Fibroblast of pulmonary artery (primary cell): ENCODE data around the gene DDX60.

Source experiments
- DNase-seq: peaks from one replicate; pipeline ENCODE4 v3.0.0-alpha.2; 2010; ENCODE audit warnings: low read depth
- H3K4me3 ChIP-seq: replicated peaks from 2 replicates; pipeline ENCODE4 v1.5.1; 2011; ENCODE audit warnings: low read depth, mild to moderate bottlenecking, control low read depth, low read length, moderate library complexity
- TF ChIP-seq, protein P1 (sequence below): IDR thresholded peaks from 2 replicates; pipeline ENCODE4 v1.5.1; 2011; ENCODE audit warnings: mild to moderate bottlenecking, control low read depth, low read length, inconsistent platforms; ENCODE audit errors: missing control alignments

Gene DDX60

GRCh38 chr4:168273838-168274237 is 44.7 kb downstream of the DDX60 start:
- no peak for DNase-seq
- TF ChIP-seq, protein P1, sequence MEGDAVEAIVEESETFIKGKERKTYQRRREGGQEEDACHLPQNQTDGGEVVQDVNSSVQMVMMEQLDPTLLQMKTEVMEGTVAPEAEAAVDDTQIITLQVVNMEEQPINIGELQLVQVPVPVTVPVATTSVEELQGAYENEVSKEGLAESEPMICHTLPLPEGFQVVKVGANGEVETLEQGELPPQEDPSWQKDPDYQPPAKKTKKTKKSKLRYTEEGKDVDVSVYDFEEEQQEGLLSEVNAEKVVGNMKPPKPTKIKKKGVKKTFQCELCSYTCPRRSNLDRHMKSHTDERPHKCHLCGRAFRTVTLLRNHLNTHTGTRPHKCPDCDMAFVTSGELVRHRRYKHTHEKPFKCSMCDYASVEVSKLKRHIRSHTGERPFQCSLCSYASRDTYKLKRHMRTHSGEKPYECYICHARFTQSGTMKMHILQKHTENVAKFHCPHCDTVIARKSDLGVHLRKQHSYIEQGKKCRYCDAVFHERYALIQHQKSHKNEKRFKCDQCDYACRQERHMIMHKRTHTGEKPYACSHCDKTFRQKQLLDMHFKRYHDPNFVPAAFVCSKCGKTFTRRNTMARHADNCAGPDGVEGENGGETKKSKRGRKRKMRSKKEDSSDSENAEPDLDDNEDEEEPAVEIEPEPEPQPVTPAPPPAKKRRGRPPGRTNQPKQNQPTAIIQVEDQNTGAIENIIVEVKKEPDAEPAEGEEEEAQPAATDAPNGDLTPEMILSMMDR, result no peak
- no peak overlapping the region for H3K4me3 ChIP-seq

DNA sequence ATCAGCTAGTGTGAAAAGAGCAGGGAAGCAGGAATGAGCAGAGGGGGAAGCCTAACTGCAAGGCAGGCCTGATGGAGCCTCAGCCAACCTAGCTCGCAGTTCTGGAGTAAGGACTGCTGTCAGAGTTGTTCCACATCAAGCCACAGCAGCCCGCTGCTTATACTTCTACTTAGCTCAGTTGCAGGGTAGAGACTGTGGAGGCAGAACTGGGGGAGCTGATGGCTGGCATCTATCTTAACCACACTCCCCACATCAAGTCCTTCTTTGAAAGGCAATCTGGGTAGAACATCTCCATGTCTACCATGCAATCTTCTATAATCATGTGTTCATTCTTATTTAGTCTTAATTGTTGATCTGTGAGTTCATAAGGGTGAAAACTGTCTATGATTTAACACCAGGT is 46.1 kb downstream of the DDX60 start:
- H3K4me3 ChIP-seq, result no peak overlapping the region
- TF ChIP-seq, protein P1, result no peak

DNA sequence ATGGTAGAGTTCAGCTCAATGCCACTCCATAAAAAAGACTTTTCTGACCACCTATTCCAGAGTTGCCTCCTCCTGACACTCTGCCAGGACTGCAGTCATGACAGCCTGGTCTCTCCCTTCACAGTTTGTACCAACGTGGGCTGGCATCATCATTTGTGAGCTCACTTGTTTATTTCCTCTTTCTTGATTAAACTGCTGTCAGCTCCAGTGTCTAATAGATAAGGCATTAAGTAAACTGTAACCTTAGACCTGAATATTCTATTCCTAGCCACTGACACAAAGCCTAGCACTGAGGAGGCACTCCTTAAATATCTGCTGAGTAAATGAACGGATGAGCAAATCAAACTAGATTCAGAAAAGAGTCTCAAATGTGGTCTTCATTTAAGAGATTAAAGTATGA is 48.7 kb downstream of the DDX60 start:
- no peak for DNase-seq
- H3K4me3 ChIP-seq, result no peak overlapping the region
- TF ChIP-seq, protein P1, result no peak

More for the DNA sequence above, 46.1 kb downstream of the DDX60 start:
- DNase-seq, result no peak

- DNase-seq, result no peak
- no peak overlapping the region for H3K4me3 ChIP-seq
- TF ChIP-seq, protein P1, result no peak
Observed at GRCh38 chr4:168265327-168265726, 53.2 kb downstream of the DDX60 start.

- no peak for DNase-seq
- H3K4me3 ChIP-seq, result no peak overlapping the region
- TF ChIP-seq, protein P1, result no peak
Observed at GRCh38 chr4:168264903-168265302, 53.6 kb downstream of the DDX60 start.

GRCh38 chr4:168263039-168263438 is 55.5 kb downstream of the DDX60 start:
- TF ChIP-seq, protein P1, result no peak
- no peak overlapping the region for H3K4me3 ChIP-seq
- DNase-seq, result no peak

DNA sequence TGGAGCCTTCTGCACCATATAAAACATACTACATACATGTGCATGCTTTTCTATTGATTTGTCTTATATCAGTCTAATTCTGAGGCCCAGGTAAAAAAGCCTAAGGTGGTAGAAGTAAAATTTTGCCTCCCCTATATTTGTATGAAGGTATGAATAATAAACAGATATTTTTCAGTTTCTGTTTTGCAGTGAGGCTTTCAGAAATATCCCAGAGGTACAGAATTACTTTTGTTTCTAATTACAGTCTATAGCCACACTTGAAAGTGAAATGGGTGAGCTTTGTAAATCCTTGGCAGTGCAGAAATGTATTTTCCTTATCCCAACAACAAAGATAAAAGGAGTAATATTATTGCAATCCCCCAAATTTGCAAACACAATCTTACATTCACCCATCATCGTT is 59.5 kb downstream of the DDX60 start:
- TF ChIP-seq, protein P1, result no peak
- H3K4me3 ChIP-seq, result no peak overlapping the region
- DNase-seq, result no peak
